ENCODE results near the gene SPRY4.

DNA sequence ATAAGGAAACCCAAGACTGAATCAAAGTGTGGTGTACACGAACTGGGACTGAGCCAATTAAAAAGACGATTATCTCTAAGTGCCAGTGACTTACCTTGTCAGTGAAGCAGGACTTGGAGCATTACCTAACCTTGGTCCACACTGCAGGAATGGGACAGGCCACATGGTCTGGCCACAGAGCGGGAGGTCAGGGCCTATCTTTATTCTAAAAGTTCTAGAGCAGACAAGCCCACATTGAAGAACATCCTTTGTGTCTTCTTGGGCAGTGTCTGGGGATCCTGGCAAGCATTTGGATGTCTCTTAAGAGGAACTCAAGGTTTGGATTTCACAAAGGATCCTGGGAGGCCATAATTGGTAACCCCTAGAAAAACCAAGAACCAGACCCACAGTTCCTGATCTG is 16.5 kb downstream of the SPRY4 start:
- TF ChIP-seq, protein P1, sequence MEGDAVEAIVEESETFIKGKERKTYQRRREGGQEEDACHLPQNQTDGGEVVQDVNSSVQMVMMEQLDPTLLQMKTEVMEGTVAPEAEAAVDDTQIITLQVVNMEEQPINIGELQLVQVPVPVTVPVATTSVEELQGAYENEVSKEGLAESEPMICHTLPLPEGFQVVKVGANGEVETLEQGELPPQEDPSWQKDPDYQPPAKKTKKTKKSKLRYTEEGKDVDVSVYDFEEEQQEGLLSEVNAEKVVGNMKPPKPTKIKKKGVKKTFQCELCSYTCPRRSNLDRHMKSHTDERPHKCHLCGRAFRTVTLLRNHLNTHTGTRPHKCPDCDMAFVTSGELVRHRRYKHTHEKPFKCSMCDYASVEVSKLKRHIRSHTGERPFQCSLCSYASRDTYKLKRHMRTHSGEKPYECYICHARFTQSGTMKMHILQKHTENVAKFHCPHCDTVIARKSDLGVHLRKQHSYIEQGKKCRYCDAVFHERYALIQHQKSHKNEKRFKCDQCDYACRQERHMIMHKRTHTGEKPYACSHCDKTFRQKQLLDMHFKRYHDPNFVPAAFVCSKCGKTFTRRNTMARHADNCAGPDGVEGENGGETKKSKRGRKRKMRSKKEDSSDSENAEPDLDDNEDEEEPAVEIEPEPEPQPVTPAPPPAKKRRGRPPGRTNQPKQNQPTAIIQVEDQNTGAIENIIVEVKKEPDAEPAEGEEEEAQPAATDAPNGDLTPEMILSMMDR (IDR thresholded peaks at IDR 0.05): no peak
- no peak for TF ChIP-seq POLR2AphosphoS5 (IDR thresholded peaks at IDR 0.05)
- TF ChIP-seq POLR2A (IDR thresholded peaks at IDR 0.05): no peak
- no peak for TF ChIP-seq EP300 (IDR thresholded peaks at IDR 0.05)

Measured in stomach (tissue), 4 donors.